ENCODE data around the gene CDCA4.

Gene CDCA4

DNA sequence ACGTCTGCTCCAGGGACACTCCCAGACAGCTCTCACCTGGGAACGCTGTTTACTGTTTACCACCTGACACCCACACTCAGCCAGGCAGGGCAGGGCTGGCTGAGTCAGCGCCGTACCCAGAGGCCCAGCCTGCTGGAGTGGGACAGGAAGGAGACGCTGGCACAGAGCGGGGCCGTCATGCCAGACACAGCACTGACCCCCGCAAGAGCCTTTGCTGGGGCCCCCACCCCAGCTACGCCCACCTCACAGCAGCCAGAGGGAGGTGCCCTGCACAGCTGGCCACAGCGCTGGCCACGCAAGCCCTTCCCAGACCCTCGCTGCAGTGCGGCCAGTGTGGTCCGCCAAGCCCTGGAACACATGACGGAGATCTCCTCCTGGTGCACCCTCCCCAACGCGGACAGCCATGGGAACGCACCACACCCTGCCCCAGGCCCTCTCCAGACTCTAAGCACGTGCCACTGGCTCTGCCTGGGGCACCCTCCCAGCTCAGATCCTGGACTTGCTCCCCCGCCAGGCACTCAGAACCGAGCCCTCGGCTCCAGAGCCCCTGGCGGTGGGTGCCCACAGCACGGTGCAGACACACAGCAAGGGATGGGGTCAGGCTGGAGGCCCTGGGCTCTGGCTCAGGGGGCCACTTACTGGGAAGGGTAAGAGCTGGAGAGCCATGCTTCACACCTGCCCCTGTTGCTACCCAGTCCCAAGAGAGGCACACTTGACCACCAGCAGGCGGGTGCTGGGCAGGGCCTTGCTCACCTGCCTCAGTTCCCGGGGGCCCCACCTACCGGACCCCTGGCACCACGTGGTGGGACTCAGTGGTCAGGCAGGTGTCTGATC is 48.4 kb downstream of the CDCA4 start:
- peak; percentile 64 to 70 for DNase-seq

GRCh38 chr14:104971447-104972240 is 49.2 kb downstream of the CDCA4 start:
- DNase-seq = no peak

GRCh38 chr14:104970231-104971068 is 50.4 kb downstream of the CDCA4 start:
- DNase-seq = peak; percentile 50 to 75

DNA sequence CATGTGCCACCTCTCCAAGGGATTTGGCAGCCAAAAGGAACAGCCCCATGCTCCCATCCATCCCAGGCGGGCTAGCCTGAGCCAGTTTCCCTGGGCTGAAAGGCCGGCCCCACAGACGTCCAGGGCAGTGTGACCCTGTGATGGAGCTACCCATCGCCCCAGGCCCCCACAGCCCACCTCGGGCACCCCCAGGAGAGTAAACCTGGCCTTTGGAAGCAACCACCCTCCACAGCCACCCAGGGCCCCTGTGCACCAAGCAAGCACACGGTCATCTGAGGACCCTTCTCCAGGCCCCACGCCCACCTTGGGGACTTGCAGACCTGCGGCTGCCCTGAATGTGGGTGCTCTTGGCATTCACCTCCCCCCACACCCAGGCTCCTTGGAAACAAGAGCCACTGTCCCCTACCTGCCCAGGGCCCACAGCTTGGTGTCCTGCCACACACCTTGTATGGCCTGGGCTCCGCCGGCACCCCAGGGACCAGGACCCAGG is 51.1 kb downstream of the CDCA4 start:
- no peak for DNase-seq

GRCh38 chr14:104968541-104969401 is 52.1 kb downstream of the CDCA4 start:
- peak in 1 of 2 experiments; percentile 39 for DNase-seq

GRCh38 chr14:104968153-104968527 is 52.7 kb downstream of the CDCA4 start:
- peak in 1 of 2 experiments; percentile 42 for DNase-seq

DNA sequence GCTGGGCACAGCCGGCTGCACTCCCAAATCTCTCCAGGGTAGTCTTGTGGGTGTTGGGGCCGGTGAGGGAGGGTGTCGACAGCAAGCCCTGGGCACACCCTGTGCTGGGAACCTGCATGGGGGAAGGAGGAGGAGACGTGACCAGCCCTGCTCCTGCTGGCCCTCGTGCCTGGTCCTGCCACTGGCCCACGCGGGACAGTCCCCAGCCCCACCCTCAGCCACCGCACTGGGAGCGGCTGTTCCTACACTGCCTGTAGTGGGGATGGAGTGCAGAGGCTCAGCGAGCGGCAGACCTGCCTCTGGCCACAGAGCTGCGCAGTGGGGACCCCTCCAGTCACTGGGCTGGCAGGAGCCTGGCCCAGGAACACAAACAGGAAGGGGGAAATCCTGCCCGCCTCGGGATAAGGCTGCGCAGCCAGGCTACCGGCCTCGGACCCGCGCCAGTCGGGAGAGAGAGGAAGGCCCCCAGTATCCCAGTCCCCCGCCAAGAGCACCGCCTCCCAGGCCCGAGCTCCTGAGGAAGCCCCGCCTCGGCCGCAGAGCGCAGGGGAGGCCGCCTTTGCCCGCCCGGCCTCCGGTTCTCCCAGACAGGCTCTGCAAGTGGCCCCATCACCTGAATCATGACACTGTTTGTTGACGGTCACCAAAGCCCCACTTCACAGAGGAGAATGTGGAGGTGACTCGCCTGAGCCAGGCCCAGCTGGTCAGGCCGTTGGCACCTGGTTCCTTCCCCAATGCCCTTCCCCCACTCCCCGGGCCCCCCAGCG is 53.3 kb downstream of the CDCA4 start:
- no peak for DNase-seq

DNA sequence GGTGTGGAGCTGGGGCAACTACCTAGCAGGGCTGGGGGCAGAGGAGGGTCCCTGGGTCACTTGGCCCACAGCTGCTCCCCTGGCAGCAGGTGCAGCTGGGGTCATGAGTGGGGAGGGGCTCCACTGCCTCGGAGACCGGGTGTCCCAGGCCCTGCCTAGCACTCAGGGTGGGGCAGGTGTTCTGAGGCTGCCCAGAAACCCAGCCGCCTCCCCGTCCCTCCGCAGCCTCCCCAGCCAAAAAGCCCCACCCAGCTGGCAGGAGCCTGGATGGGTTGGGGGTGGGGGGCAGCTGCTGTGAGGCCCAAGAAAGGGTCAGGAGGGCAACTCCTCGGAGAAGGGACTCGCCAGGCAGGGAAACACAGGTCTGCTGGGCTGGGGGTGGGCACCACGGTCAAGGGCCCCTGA is 53.9 kb downstream of the CDCA4 start:
- DNase-seq = no peak

DNA sequence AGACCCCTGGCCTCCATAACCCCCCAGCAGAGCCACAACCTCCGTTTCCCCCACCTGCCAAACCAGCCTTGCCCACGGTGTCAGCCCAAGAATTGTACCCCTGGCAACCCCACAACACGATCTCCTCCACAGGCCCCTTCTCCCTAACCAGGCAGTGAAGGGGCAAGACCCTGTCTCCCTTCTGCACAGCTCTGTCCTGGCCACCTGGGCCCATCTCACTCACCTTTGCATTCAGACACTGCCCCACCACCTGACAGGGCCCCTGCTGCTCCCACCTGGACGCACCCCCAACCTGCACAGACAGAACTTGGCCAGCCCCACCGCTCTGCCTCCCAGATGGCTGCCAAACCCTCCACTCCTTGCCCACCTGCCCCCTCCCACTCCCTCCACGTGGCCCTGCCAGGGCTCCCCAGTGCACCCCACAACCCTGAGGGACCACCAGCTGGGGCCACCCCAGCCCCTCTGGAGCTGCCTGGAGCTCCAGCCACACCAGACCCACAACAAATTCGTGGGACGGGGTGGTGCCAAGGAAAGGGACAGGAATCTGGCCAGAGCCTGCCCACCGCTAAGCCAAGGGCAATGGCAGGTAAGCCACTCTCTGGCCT is 54.5 kb downstream of the CDCA4 start:
- DNase-seq = no peak

DNA sequence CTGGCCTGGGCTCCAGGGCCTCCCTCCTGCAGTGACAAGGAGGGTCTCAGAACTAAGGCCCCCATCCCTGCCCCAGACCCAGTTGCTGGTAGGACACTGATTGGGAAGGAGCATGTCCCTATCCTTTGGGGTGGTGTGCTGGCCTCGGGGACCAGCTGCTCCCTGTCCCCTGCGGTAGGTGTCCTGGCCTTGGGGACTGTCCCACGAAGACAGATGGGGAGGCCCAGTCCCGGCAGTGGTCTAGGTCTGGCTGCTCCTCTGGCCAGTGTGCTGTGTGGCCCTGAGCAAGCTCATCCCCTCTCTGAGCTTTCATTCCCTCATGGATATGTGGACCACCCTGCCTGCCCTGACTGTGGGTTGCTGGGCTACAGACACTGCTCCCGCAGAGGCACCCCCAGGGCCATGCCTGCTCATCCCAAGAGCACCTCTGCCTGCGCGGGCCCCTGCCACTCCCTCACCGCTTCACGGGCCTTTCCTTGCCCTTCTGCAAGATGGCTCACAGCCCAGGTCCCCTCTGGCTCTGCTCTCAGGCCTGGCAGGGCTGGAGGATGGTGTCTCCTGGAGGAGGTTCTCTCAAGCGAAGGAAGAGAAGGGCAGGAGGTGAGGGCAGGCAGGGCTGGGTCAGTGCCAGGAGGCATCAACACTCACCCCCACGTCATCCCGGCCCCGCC is 55.2 kb downstream of the CDCA4 start:
- DNase-seq = no peak

DNA sequence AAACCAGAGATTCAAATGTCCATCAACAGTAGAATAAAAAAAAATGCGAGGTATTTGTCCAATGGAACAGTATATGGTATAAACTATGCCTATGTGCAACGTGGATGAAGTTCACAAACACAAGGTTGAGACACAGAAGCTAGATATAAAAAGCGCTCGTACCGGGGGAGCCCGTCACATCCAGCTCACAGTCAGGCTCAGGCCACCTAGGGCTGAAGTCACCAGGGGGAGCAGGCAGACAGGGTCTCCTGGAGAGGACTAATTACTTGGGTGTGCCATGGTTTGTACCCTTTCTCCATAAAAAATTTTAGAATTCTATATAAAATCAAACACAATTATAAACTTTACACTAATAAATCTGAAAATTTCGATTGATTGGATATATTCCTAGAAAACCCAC is 56.3 kb downstream of the CDCA4 start:
- no peak for DNase-seq
